Measurements from ENCODE around the gene CD83.

DNA sequence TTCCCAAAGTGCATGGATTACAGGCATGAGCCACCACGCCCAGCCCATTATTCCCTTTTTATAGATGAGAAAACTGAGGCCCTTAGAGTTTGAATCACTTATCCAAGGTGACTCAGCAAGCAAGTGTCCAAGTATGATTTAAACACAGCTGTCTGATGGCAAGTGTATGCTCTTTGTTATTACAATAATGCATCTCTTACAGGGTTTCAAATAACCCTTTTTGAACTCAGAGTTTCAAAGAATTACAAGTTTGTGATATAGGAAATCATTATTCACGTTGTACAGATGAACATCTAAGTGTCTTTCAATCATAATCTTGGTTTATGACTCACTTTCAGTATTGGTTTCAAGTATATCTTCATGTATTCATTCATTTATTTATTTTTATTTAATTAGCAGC lies 63.0 kb downstream of the CD83 start:
- TF ChIP-seq, protein P1, sequence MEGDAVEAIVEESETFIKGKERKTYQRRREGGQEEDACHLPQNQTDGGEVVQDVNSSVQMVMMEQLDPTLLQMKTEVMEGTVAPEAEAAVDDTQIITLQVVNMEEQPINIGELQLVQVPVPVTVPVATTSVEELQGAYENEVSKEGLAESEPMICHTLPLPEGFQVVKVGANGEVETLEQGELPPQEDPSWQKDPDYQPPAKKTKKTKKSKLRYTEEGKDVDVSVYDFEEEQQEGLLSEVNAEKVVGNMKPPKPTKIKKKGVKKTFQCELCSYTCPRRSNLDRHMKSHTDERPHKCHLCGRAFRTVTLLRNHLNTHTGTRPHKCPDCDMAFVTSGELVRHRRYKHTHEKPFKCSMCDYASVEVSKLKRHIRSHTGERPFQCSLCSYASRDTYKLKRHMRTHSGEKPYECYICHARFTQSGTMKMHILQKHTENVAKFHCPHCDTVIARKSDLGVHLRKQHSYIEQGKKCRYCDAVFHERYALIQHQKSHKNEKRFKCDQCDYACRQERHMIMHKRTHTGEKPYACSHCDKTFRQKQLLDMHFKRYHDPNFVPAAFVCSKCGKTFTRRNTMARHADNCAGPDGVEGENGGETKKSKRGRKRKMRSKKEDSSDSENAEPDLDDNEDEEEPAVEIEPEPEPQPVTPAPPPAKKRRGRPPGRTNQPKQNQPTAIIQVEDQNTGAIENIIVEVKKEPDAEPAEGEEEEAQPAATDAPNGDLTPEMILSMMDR (IDR thresholded peaks at IDR 0.05) = no peak
- TF ChIP-seq POLR2A (IDR thresholded peaks at IDR 0.05) = no peak

All from uterus (tissue), 2 donors.